ENCODE measurements around the gene AEBP1.

DNA sequence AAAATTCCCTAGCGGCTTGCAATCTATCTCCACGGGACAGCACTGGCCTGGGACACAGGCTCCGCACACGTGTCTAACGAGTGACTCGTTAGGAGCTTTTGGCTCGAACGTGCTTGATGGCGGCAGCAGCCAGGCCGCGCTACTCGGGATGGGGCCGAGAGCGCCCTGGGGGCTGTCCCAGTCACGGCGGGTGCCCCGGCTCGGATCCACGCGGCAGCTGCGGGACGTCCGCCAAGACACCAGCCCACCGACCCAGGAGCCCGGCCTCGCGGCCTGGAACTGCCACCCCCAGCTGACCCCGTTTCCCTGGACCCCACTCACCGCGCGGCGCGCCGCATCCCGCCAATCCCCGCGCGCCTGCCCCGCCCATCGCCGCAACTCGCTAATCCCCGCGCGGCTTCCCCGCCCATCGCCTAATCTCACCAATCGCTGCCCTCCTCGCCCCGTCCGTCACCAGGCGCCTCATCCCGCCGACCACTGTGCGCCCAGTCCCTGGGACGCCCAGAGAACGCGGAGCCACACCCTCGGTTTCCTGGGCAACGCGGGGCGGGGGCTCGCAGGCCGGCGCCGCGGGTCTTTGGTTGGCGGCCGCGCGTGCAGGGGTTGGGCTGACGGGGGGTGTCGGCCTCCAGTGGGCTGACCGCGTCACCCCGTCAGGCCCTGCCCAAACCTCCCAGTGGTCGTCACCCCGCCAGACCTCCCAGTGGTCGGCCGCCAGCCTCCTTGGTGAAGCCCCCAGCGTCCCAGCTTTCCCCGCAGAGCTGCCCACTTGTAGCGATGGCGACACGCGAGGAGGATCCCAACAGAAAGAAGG is 19.3 kb downstream of the AEBP1 start, which contains the start of gene POLD2:
- TF ChIP-seq, protein P1, sequence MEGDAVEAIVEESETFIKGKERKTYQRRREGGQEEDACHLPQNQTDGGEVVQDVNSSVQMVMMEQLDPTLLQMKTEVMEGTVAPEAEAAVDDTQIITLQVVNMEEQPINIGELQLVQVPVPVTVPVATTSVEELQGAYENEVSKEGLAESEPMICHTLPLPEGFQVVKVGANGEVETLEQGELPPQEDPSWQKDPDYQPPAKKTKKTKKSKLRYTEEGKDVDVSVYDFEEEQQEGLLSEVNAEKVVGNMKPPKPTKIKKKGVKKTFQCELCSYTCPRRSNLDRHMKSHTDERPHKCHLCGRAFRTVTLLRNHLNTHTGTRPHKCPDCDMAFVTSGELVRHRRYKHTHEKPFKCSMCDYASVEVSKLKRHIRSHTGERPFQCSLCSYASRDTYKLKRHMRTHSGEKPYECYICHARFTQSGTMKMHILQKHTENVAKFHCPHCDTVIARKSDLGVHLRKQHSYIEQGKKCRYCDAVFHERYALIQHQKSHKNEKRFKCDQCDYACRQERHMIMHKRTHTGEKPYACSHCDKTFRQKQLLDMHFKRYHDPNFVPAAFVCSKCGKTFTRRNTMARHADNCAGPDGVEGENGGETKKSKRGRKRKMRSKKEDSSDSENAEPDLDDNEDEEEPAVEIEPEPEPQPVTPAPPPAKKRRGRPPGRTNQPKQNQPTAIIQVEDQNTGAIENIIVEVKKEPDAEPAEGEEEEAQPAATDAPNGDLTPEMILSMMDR (IDR thresholded peaks at IDR 0.05) = peak in 1 of 4 experiments; percentile 15
- TF ChIP-seq POLR2A (IDR thresholded peaks at IDR 0.05) (peak; percentile 52), POLR2AphosphoS5 (IDR thresholded peaks at IDR 0.05) (peak; percentile 74)
